ENCODE measurements around the gene PRM2.

Gene PRM2

DNA sequence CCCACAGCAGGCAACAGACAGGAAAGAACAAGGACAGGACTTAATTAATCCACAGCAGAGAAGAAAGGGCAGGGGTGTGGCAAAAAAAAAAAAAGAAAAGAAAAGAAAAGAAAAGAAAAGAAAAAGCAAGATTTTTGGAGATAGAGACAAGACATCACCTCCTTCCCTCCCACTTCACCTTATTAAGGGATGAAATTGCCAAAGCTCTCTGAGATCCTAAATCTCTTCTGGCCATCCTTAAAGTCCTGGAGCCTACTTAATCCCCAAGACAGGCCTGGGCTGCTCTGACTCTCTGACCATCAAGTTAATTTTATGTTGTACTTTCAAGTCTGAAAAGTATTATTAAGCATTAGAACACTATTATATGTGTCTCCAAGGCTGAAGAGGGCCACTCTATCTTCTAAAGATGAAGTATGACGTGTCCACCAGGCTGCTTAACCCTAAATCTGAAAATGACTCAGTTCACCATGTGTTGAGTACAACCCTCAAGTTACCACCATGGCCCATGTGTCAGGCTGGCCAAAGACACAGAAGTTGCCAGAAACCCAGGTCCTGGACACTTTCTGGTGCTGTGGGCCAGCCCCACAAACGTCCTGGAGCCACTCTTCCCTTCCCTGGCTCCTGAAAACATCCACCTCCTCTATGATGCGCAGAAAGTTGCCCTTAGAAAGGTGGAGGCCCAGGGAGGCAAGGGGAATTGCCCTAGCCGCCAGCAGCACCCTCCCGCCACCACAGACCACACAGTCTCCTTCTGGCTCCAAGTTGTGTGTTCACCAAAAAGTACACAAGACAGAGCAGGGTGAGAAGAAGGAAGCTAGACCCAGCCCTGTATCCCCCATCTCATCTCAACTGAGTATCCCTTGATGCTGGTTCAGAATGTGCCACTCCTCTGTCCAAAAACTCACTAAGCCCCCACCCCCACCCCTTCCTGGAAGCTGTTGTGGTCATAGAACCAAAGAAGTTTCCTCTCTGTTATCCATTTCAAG, 23.0 kb downstream of the PRM2 start:
- no peak for DNase-seq (ENCODE audit: low read depth, low spot score)
- TF ChIP-seq ZNF274 (IDR thresholded peaks at IDR 0.05; ENCODE audit: low read depth, low read length), result no peak
- TF ChIP-seq YY1 (IDR thresholded peaks at IDR 0.05; ENCODE audit: insufficient read depth, insufficient read length), result no peak
- no peak for TF ChIP-seq SUZ12 (IDR thresholded peaks at IDR 0.05; ENCODE audit: extremely low read depth, insufficient read depth, insufficient read length)
- Histone ChIP-seq H3K36me3 (ENCODE audit: insufficient read depth, insufficient read length, low read length) (peaks cover 38% of the 10 kb centered on the region), H3K9ac (ENCODE audit: insufficient read length, low read depth) (peak overlapping the region; percentile 26), H3K27me3 (ENCODE audit: insufficient read depth, insufficient read length) (no peaks in the 10 kb centered on the region), H3K4me3 (ENCODE audit: insufficient read length, low read depth) (peak overlapping the region; percentile 6), H3K4me1 (ENCODE audit: insufficient read depth, insufficient read length) (peaks cover 21% of the 10 kb centered on the region), H3K9me3 (ENCODE audit: insufficient read depth, low read length) (no peaks in the 10 kb centered on the region)

DNA sequence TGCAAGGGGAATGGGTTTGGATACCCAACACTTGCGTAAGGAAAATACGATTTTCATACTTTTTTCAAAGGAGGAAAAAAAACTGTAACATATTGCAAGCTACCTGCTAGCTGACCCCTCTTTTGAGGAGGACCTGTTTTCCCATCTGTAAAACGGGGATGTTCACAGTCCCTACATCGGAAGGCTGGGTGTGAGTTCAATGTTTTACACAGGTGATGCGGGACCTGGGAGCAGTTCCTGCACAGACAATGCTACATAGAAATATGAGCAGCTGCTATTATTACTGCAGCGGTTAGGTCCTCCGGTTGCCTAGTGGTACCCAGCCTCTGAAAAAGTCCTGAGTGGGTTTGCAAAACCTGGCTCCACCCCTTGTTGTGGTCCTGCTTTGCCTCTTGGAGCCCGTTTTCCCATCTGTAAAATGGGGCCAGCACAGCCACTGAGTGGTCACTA, 23.8 kb downstream of the PRM2 start:
- H3K9ac ChIP-seq (ENCODE audit: insufficient read length, low read depth), result no peak overlapping the region
- no peaks in the 10 kb centered on the region for H3K27me3 ChIP-seq (ENCODE audit: insufficient read depth, insufficient read length)
- H3K9me3 ChIP-seq (ENCODE audit: insufficient read depth, low read length), result no peaks in the 10 kb centered on the region
- H3K4me1 ChIP-seq (ENCODE audit: insufficient read depth, insufficient read length), result peaks cover 21% of the 10 kb centered on the region
- no peak overlapping the region for H3K4me3 ChIP-seq (ENCODE audit: insufficient read length, low read depth)
- TF ChIP-seq ZNF274 (IDR thresholded peaks at IDR 0.05; ENCODE audit: low read depth, low read length) (no peak), SUZ12 (IDR thresholded peaks at IDR 0.05; ENCODE audit: extremely low read depth, insufficient read depth, insufficient read length) (no peak), YY1 (IDR thresholded peaks at IDR 0.05; ENCODE audit: insufficient read depth, insufficient read length) (no peak)
- peaks cover 38% of the 10 kb centered on the region for H3K36me3 ChIP-seq (ENCODE audit: insufficient read depth, insufficient read length, low read length)
- DNase-seq (ENCODE audit: low read depth, low spot score), result no peak

DNA sequence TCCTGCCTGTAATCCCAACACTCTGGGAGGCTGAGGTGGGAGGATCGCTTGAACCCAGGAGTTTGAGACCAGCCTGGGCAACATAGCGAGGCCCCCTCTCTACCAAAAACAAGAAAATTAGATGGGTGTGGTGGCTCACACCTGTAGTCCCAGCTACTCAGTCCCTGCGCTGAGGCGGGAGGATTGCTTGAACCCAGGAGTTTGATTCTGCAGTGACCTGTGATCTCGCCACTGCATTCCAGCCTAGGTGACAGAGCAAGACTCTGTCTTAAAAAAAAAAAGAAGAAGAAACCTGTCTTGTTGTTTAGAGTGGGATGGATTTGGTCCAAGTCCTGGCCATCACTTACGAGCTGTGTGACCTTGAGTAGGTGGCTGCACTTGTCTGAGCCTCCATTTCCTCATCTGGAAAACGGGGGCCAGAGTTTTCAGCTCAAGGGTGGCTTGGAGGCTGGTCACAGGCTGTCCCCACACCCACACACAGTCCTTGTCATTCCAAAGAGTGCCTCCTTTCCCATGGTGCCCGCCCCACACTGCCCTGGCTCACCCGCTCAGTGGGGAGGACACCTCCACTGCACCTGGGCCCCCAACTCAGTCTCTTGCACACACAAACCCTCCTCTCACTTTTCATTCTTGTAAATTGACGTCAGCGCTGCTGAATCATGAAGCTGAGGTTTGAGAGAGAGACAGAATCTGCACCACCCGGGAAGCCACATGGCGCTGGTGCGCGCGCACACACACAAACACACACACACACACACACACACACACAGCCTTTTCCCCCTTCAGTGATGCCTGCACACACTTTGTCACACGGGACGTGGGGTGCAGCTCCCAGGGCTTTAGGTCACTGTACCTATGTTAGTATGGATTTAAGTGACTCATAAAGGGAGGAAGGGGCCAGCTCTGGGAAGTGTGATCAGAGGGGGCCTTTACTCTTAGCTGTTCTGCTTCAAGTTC, 24.5 kb downstream of the PRM2 start:
- no peak for DNase-seq (ENCODE audit: low read depth, low spot score)
- peaks cover 21% of the 10 kb centered on the region for H3K4me1 ChIP-seq (ENCODE audit: insufficient read depth, insufficient read length)
- no peaks in the 10 kb centered on the region for H3K9me3 ChIP-seq (ENCODE audit: insufficient read depth, low read length)
- H3K27me3 ChIP-seq (ENCODE audit: insufficient read depth, insufficient read length), result no peaks in the 10 kb centered on the region
- no peak overlapping the region for H3K4me3 ChIP-seq (ENCODE audit: insufficient read length, low read depth)
- no peak overlapping the region for H3K9ac ChIP-seq (ENCODE audit: insufficient read length, low read depth)
- peaks cover 38% of the 10 kb centered on the region for H3K36me3 ChIP-seq (ENCODE audit: insufficient read depth, insufficient read length, low read length)
- TF ChIP-seq SUZ12 (IDR thresholded peaks at IDR 0.05; ENCODE audit: extremely low read depth, insufficient read depth, insufficient read length) (no peak), ZNF274 (IDR thresholded peaks at IDR 0.05; ENCODE audit: low read depth, low read length) (no peak), YY1 (IDR thresholded peaks at IDR 0.05; ENCODE audit: insufficient read depth, insufficient read length) (no peak)

DNA sequence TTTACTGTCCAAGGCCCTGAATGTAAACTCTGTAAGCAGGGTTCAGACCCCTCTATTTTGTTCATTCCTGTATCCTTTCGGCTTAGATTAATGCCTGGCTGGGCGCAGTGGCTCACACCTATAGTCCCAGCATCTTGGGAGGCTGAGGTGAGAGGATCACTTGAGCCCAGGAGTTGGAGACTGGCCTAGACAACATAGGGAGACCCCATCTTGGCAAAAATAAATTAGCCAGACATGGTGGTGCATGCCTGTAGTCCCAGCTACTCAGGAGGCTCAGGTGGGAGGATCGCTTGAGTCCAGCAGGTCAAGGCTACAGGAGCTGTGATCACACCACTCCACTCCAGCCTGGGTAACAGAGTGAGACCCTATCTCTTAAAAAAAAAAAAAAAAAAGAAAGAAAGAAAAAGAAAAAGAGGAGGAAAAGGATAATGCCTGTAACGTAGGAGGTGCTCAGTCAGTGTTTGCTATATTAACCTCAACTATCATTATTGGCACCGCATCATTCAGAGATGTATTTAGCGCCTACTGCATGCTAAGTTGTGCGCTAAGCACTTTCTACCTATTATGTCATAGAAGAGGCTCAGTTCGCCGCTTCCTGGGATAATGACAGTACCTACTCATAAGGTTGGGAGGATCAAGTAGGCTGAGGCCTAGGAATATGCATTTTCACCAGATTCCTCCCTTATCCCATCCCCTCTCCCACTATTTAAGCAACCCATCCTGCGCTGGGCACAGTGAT, 25.3 kb downstream of the PRM2 start:
- Histone ChIP-seq H3K4me3 (ENCODE audit: insufficient read length, low read depth) (no peak overlapping the region), H3K9ac (ENCODE audit: insufficient read length, low read depth) (no peak overlapping the region), H3K36me3 (ENCODE audit: insufficient read depth, insufficient read length, low read length) (peaks cover 38% of the 10 kb centered on the region), H3K9me3 (ENCODE audit: insufficient read depth, low read length) (no peaks in the 10 kb centered on the region), H3K4me1 (ENCODE audit: insufficient read depth, insufficient read length) (peaks cover 21% of the 10 kb centered on the region), H3K27me3 (ENCODE audit: insufficient read depth, insufficient read length) (no peaks in the 10 kb centered on the region)
- TF ChIP-seq ZNF274 (IDR thresholded peaks at IDR 0.05; ENCODE audit: low read depth, low read length) (no peak), YY1 (IDR thresholded peaks at IDR 0.05; ENCODE audit: insufficient read depth, insufficient read length) (no peak), SUZ12 (IDR thresholded peaks at IDR 0.05; ENCODE audit: extremely low read depth, insufficient read depth, insufficient read length) (no peak)
- DNase-seq (ENCODE audit: low read depth, low spot score), result no peak

DNA sequence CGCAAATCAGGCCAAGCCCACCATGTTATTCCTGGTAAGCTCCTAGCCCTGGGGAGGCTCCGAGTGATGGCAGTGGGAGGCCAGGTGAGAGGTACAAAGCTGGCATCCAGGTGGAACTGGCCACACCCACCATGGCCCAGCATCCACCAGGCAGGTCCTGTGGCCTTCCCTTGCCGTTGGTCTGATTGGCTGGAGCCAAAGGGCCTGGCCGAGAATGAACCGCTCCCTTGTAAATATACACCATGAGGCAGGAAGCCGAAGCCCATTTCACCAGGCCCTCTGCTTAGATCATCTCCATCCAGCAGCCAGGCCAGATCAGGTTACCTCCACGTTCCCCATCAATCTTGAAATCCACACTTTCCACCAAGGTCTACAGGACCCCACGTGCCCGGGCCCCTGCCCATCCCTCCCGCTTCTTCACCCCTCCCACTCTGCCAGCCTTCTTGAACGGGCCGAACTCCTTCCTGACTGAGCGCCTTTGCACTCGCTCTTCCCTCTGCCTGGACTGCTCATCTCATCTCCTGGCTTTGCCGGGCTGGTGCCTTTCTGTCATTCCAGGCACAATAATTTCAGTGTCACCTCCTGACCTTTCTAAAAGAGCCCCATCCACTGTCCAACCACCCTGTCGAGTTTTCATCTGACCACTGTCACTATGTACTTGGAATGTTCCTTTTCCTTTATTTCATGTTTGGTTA, 26.0 kb downstream of the PRM2 start:
- H3K36me3 ChIP-seq (ENCODE audit: insufficient read depth, insufficient read length, low read length), result peaks cover 35% of the 10 kb centered on the region
- H3K4me1 ChIP-seq (ENCODE audit: insufficient read depth, insufficient read length), result peaks cover 21% of the 10 kb centered on the region
- H3K27me3 ChIP-seq (ENCODE audit: insufficient read depth, insufficient read length), result no peaks in the 10 kb centered on the region
- TF ChIP-seq YY1 (IDR thresholded peaks at IDR 0.05; ENCODE audit: insufficient read depth, insufficient read length), result no peak
- TF ChIP-seq SUZ12 (IDR thresholded peaks at IDR 0.05; ENCODE audit: extremely low read depth, insufficient read depth, insufficient read length), result no peak
- no peak for TF ChIP-seq ZNF274 (IDR thresholded peaks at IDR 0.05; ENCODE audit: low read depth, low read length)
- H3K4me3 ChIP-seq (ENCODE audit: insufficient read length, low read depth), result no peak overlapping the region
- DNase-seq (ENCODE audit: low read depth, low spot score), result no peak
- no peaks in the 10 kb centered on the region for H3K9me3 ChIP-seq (ENCODE audit: insufficient read depth, low read length)
- H3K9ac ChIP-seq (ENCODE audit: insufficient read length, low read depth), result no peak overlapping the region
